Osteoblast (primary cell): ENCODE results near the gene MUC6. TPM values are rescaled to one million over a fixed set of nuclear protein-coding genes. Genes with fewer than 3 reads are reported as not detected.

Experiments used
- DNase-seq: peaks from one replicate; pipeline ENCODE4 v3.0.0; 2011; ENCODE audit warnings: low spot score, mixed read lengths; ENCODE audit not compliant: insufficient read length; ENCODE audit errors: missing footprints
- H2AFZ ChIP-seq: 2 replicates; pipeline ENCODE4 v1.6.0; 2011; ENCODE audit warnings: mild to moderate bottlenecking, low read length
- H3K27ac ChIP-seq: 2 replicates; pipeline ENCODE4 v1.5.1; 2011; ENCODE audit warnings: mild to moderate bottlenecking, low read depth, low read length, moderate library complexity
- H3K27me3 ChIP-seq: 2 replicates; pipeline ENCODE4 v1.6.0; 2012; ENCODE audit warnings: mild to moderate bottlenecking, control low read depth, inconsistent platforms, low read length, moderate library complexity; ENCODE audit not compliant: insufficient read depth
- H3K36me3 ChIP-seq: 2 replicates; pipeline ENCODE4 v1.5.1; 2011; ENCODE audit warnings: mild to moderate bottlenecking, low read length, control low read depth, moderate library complexity; ENCODE audit not compliant: insufficient read depth
- H3K4me1 ChIP-seq: 2 replicates; pipeline ENCODE4 v1.5.1; 2011; ENCODE audit warnings: mild to moderate bottlenecking, low read length, control low read depth, moderate library complexity; ENCODE audit not compliant: insufficient read depth
- H3K4me2 ChIP-seq: 2 replicates; pipeline ENCODE4 v1.6.0; 2011; ENCODE audit warnings: mild to moderate bottlenecking, low read length; ENCODE audit not compliant: insufficient read depth
- H3K4me3 ChIP-seq: fragments of 200-600 bp; sonication (generic); 3 replicates; pipeline ENCODE4 v1.5.1; 2012; ENCODE audit warnings: mild to moderate bottlenecking, low read length, inconsistent platforms; ENCODE audit not compliant: insufficient read depth
- H3K79me2 ChIP-seq: 2 replicates; pipeline ENCODE4 v1.6.0; 2012; ENCODE audit warnings: mild to moderate bottlenecking, low read length, control low read depth, inconsistent platforms; ENCODE audit not compliant: insufficient read depth
- H3K9me3 ChIP-seq: 2 replicates; pipeline ENCODE4 v1.5.1; 2011; ENCODE audit warnings: low read depth, low read length, control low read depth
- H4K20me1 ChIP-seq: 2 replicates; pipeline ENCODE4 v1.6.0; 2012; ENCODE audit warnings: mild to moderate bottlenecking, low read length, control low read depth; ENCODE audit not compliant: insufficient read depth
- CTCF ChIP-seq: IDR thresholded peaks from 2 replicates; pipeline ENCODE4 v1.5.1; 2011; ENCODE audit warnings: mild to moderate bottlenecking, low read depth, low read length, moderate library complexity; ENCODE audit errors: extremely low read depth
- total RNA-seq: library from RNA; depleted of rRNA; stranded (reverse); fragments of >200 nt; gene quantifications from 2 replicates; pipeline ENCODE4 v1.2.3, GENCODE V29; 2012

The MUC6 gene
- total RNA-seq, 1 donor = not detected

- peaks cover 3% of the 10 kb centered on the region for H3K4me1 ChIP-seq
- no peaks in the 10 kb centered on the region for H3K79me2 ChIP-seq
- no peaks in the 10 kb centered on the region for H3K36me3 ChIP-seq
- no peak overlapping the region for H3K27ac ChIP-seq
- H3K4me3 ChIP-seq = no peak overlapping the region
- no peak overlapping the region for H2AFZ ChIP-seq
- peaks cover 20% of the 10 kb centered on the region for H3K27me3 ChIP-seq
- H3K9me3 ChIP-seq = no peaks in the 10 kb centered on the region
- peak; percentile 89 for DNase-seq
- no peaks in the 10 kb centered on the region for H4K20me1 ChIP-seq
- no peak for TF ChIP-seq CTCF
- no peak overlapping the region for H3K4me2 ChIP-seq
These were observed 34.3 kb upstream of the MUC6 start for GRCh38 chr11:1070594-1071462.

GRCh38 chr11:1069740-1070139 is 33.2 kb upstream of the MUC6 start:
- no peak overlapping the region for H3K27ac ChIP-seq
- peaks cover 20% of the 10 kb centered on the region for H3K27me3 ChIP-seq
- no peak overlapping the region for H2AFZ ChIP-seq
- no peaks in the 10 kb centered on the region for H3K9me3 ChIP-seq
- TF ChIP-seq CTCF = no peak
- H3K79me2 ChIP-seq = no peaks in the 10 kb centered on the region
- DNase-seq = no peak
- no peaks in the 10 kb centered on the region for H3K36me3 ChIP-seq
- no peaks in the 10 kb centered on the region for H4K20me1 ChIP-seq
- H3K4me2 ChIP-seq = no peak overlapping the region
- peaks cover 3% of the 10 kb centered on the region for H3K4me1 ChIP-seq
- no peak overlapping the region for H3K4me3 ChIP-seq

GRCh38 chr11:1067812-1068496 is 31.4 kb upstream of the MUC6 start:
- Histone ChIP-seq H3K4me1 (no peaks in the 10 kb centered on the region), H3K27me3 (peaks cover 20% of the 10 kb centered on the region), H3K79me2 (no peaks in the 10 kb centered on the region), H3K36me3 (no peaks in the 10 kb centered on the region), H3K4me2 (no peak overlapping the region), H3K27ac (no peak overlapping the region), H3K9me3 (no peaks in the 10 kb centered on the region), H4K20me1 (no peaks in the 10 kb centered on the region), H2AFZ (no peak overlapping the region), H3K4me3 (no peak overlapping the region)
- TF ChIP-seq CTCF = no peak
- peak; percentile 55 for DNase-seq

- Histone ChIP-seq H3K36me3 (no peaks in the 10 kb centered on the region), H3K9me3 (no peaks in the 10 kb centered on the region), H3K4me3 (no peak overlapping the region), H2AFZ (no peak overlapping the region), H3K4me1 (peaks cover 10% of the 10 kb centered on the region), H3K27ac (no peak overlapping the region), H3K4me2 (no peak overlapping the region), H4K20me1 (no peaks in the 10 kb centered on the region), H3K79me2 (no peaks in the 10 kb centered on the region), H3K27me3 (peaks cover 20% of the 10 kb centered on the region)
- no peak for TF ChIP-seq CTCF
- DNase-seq = peak; percentile 31
These were observed 27.6 kb upstream of the MUC6 start for GRCh38 chr11:1064167-1064566.
